ENCODE data around the gene DLGAP4.

DLGAP4 gene

GRCh38 chr20:36315545-36316351 is 9.6 kb downstream of the DLGAP4 start:
- H3K4me3 ChIP-seq (ENCODE audit: control insufficient read depth, low read depth, low read length): no peak overlapping the region
- DNase-seq (ENCODE audit: low read depth): no peak
- no peak for TF ChIP-seq CTCF (IDR thresholded peaks at IDR 0.05; ENCODE audit: control insufficient read depth, insufficient read depth, low read depth, low read length, missing control alignments)

- H3K4me3 ChIP-seq (ENCODE audit: control insufficient read depth, low read depth, low read length): no peak overlapping the region
- no peak for TF ChIP-seq CTCF (IDR thresholded peaks at IDR 0.05; ENCODE audit: control insufficient read depth, insufficient read depth, low read depth, low read length, missing control alignments)
- DNase-seq (ENCODE audit: low read depth): no peak
These were observed 11.5 kb downstream of the DLGAP4 start for GRCh38 chr20:36317675-36318074.

- DNase-seq (ENCODE audit: low read depth): no peak
- no peak for TF ChIP-seq CTCF (IDR thresholded peaks at IDR 0.05; ENCODE audit: control insufficient read depth, insufficient read depth, low read depth, low read length, missing control alignments)
- no peak overlapping the region for H3K4me3 ChIP-seq (ENCODE audit: control insufficient read depth, low read depth, low read length)
These were observed 12.0 kb downstream of the DLGAP4 start for GRCh38 chr20:36318166-36318565.

- DNase-seq (ENCODE audit: low read depth): no peak
- no peak for TF ChIP-seq CTCF (IDR thresholded peaks at IDR 0.05; ENCODE audit: control insufficient read depth, insufficient read depth, low read depth, low read length, missing control alignments)
- no peak overlapping the region for H3K4me3 ChIP-seq (ENCODE audit: control insufficient read depth, low read depth, low read length)
These were observed 13.5 kb downstream of the DLGAP4 start for GRCh38 chr20:36319356-36320260.

- TF ChIP-seq CTCF (IDR thresholded peaks at IDR 0.05; ENCODE audit: control insufficient read depth, insufficient read depth, low read depth, low read length, missing control alignments): no peak
- no peak overlapping the region for H3K4me3 ChIP-seq (ENCODE audit: control insufficient read depth, low read depth, low read length)
- no peak for DNase-seq (ENCODE audit: low read depth)
These were observed 14.2 kb downstream of the DLGAP4 start for GRCh38 chr20:36320261-36320897.

GRCh38 chr20:36320898-36321695 is 15.0 kb downstream of the DLGAP4 start:
- no peak overlapping the region for H3K4me3 ChIP-seq (ENCODE audit: control insufficient read depth, low read depth, low read length)
- DNase-seq (ENCODE audit: low read depth): no peak
- no peak for TF ChIP-seq CTCF (IDR thresholded peaks at IDR 0.05; ENCODE audit: control insufficient read depth, insufficient read depth, low read depth, low read length, missing control alignments)

All from AG09309 (cell line).